Activated T-helper 1 cell treated with anti-CD3 and anti-CD28 coated beads, Interleukin-2, amount 50 U/mL, for 16 hours (primary cell): Measurements from ENCODE around the gene CPNE7.
"Not testable (repeated sequence)": the region's sequence is repeated elsewhere in the genome, so short reads cannot be mapped to it uniquely, and the experiment has no call there.

ENCODE experiments used
- DNase-seq, 2 donors: peaks; one replicate each; pipeline ENCODE4 v3.0.0-alpha.2; 2020; ENCODE audit warnings: low read depth in 1 of 2, low spot score in 1 of 2

CPNE7 gene

GRCh38 chr16:89582614-89583196 lies 7.1 kb downstream of the CPNE7 start:
- no peak for DNase-seq

- DNase-seq: no peak
These were observed 7.8 kb downstream of the CPNE7 start for GRCh38 chr16:89583197-89583894.

DNA sequence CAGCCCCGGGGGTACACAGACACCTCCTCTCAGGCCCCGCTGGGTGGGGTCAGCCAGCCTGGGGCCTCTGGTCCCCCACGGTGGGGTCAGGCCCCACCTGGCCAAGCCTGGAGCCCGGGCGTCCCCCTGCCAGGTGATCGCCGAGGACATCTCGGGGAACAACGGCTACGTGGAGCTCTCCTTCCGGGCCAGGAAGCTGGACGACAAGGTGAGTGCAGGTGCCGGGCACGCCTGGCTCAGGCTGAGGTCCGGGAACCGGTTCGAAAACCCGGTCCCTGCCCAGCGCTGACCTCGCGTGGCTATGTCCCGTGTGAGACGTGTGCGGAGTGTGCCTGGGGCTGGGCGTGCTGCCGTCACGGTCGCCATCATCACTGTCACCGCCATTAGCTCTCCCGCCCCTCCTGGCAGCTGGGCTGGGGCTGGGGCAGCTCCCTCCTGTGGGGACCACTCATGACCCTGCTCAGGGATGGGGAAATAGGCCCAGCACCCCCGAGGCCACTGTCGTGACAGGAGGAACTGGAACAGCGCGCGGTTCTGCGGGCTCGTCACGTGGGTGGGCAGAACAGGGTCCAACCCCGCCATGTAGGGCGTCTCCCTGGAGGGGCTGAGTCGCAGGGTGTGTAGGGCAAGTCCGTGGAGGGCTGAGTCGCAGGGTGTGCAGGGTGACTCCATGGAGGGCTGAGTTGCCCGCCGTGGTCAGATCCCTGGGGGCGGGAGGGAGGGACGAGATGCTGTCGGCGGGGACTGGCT lies 8.5 kb downstream of the CPNE7 start:
- DNase-seq: no peak

- DNase-seq: no peak
These were observed 9.4 kb downstream of the CPNE7 start for GRCh38 chr16:89584768-89585549.

DNA sequence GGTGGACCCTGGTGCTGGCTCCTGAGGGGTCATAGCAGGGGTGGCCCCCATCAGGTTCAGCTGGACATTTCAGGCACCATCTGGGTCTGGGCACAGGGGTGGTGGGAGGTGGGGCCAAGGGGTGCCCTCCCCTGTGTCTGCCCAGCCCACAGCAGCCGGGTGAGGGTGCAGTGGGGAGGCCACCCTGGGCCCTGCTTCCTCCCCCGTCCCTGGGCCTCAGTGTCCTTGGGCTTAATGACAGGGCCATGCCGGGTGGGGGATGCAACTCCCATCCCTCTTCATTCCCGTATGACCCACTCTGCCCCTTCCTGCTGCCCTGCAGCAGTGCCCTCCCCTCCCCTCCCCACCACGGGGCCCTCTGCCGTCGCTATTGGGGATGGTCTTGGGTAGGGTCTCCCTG lies 10.7 kb downstream of the CPNE7 start:
- no peak for DNase-seq

GRCh38 chr16:89586853-89587252 lies 11.3 kb downstream of the CPNE7 start:
- DNase-seq: no peak

DNA sequence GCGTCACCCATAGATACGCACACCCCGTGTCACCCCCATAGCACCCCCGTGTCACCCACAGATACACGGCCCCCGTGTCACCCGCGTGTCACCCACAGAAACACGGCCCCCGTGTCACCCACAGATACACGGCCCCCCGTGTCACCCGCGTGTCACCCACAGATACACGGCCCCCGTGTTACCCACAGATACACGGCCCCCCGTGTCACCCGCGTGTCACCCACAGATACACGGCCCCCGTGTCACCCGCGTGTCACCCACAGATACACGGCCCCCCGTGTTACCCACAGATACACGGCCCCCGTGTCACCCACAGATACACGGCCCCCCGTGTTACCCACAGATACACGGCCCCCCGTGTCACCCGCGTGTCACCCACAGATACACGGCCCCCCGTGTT lies 12.1 kb downstream of the CPNE7 start:
- DNase-seq: not testable (repeated sequence)

DNA sequence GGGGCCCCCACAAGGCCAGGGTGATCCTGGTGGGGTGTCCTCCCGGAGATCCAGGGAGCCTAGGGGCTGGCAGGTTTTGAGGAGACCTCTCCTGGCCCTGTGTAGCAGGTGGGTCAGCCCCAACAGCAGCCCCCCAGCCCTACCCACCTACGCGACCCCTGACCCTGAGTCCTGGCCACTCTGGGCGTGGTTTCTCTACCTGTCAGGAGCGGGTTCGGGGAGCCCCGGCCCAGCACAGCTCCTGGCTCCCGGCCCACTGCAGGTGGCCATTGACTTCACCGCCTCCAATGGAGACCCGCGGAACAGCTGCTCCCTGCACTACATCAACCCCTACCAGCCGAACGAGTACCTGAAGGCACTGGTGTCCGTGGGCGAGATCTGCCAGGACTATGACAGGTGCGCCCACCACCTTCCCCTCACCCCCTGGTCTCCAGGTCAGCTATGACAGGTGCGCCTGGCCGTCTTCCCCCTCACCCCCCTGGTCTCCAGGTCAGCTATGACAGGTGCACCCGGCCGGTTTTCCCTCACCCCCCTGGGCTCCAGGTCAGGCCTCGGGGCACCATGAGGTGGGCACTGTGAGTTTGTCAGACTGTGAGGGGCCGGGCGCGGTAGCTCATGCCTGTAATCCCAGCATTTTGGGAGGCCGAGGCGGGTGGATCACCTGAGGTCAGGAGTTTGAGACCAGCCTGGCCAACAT lies 13.0 kb downstream of the CPNE7 start:
- DNase-seq: no peak

GRCh38 chr16:89589241-89589926 lies 13.8 kb downstream of the CPNE7 start:
- no peak for DNase-seq

GRCh38 chr16:89593841-89594240 lies 18.3 kb downstream of the CPNE7 start:
- no peak for DNase-seq

GRCh38 chr16:89595330-89596060 lies 19.9 kb downstream of the CPNE7 start:
- no peak for DNase-seq

- no peak for DNase-seq
These were observed 20.6 kb downstream of the CPNE7 start for GRCh38 chr16:89596061-89596689.

DNA sequence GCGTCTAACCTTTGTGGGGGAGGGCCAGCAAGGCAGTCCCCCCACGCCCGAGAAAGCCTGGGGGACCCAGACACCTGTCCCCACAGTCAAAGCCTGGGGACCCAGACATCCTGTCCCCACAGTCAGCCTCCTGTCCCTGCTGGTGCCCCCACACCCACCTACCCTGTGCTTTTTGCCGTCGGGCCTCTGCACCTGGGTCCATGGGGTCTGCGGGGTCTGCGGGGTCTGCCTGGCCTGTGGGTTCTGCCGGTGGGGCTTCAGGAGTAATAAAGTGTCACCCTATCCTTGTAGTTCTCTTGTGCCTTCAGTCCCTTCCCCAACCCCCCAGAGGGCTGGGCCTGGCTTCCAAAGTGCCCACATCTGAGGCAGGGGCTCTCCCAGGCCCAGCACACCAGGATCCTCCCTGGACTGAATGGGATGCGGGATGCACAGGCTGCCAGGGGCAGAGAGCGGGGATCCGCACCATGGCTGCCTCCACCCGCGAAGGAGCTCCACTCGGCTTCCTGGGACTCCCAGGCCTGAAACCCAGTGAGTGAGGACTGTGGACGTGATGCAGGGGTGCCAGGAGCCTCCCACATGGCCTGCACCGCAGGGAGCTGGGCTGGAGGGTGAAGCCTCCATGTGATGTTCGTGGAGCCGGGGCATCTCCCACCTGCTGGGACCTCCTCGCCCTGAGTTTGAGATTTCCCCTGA lies 21.5 kb downstream of the CPNE7 start:
- no peak for DNase-seq

- DNase-seq: no peak
These were observed 22.6 kb downstream of the CPNE7 start for GRCh38 chr16:89598199-89598598.

DNA sequence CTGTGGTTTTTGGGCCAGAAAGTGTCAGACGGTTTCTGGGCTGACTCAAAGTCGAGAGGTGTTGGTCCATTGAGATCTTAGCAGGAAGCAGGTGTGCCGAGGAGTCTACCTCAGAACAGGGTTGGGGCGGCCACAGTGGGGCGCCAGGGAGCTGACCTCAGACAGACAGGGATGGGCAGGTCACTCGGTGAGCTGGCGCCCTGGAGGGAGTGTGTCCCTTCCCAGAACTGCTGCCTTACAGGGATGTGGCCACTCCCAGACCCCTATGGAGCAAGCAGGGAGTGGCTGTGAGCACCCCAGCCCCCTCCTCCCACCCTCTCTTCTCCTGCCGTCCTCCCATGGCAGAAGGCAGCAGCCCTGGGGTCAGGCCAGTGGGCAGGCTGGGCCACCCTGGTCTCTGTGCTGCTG lies 23.9 kb downstream of the CPNE7 start:
- no peak for DNase-seq

GRCh38 chr16:89599902-89600301 lies 24.3 kb downstream of the CPNE7 start:
- no peak for DNase-seq

GRCh38 chr16:89600427-89600826 lies 24.9 kb downstream of the CPNE7 start:
- DNase-seq: no peak

DNA sequence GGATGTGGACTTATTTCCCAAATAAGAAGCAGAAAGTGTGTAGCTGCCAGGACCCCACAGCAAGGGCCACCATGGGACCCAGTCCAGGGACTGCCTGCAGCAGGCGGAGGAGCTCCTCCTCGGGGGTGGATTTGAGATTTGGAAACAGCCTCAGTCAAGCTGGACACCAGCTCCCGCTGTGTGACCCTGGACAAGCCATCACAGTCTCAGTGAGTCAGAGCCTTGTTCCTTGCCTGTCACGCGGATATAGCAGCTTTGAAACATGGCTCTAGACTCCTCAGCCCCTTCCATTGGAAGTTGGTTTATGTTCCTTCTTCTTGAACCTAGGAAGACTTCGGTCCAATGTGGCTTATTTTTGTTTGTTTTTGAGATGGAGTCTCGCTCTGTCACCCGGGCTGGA lies 25.4 kb downstream of the CPNE7 start:
- DNase-seq: no peak

DNA sequence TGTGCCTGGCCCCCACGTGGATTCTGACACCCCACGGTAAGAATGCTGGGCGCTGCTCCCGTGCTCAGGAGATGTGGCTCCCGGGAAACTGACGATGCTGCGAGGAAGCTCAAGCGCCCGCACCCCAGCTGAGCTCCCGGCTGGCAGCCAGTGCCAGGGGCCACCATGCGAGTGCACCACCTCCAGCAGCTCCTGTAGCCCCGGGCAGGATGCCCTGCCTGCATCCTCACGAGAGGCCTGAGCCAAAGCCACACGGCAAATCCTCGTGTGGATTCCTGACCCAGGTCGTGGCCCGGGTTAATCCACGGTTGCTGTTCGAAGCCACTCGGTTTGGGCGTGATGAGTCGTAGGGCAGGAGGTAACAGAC lies 26.3 kb downstream of the CPNE7 start:
- DNase-seq: no peak
